C1 segment of cervical spinal cord (tissue), 14 donors: ENCODE results near the gene ERCC3.
"Not testable (repeated sequence)": the region's sequence is repeated elsewhere in the genome, so short reads cannot be mapped to it uniquely, and the experiment has no call there.

Experiments used
- DNase-seq, 14 donors: peaks; one replicate each; lab custom pipeline; 2025; lab: John Stamatoyannopoulos, UW

The ERCC3 gene

DNA sequence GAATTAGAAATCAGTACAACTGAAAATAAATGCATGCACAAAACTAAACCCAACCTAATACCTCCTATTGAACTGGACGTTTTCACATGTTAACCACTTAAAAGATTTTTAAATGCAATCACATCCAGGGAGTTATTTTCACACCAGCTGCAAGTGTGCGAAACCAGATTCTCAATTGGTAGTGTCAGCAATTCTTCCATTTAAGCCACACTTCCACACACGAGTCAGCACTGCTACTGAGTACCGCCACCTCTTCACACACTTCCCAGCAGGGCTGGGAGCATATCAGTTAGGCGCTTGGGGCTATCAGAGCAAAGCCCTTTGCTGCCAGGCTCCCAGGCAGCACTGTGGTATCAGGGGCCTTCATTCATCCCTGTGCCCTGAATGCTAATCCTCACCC lies 14.2 kb downstream of the ERCC3 start:
- no peak for DNase-seq

DNA sequence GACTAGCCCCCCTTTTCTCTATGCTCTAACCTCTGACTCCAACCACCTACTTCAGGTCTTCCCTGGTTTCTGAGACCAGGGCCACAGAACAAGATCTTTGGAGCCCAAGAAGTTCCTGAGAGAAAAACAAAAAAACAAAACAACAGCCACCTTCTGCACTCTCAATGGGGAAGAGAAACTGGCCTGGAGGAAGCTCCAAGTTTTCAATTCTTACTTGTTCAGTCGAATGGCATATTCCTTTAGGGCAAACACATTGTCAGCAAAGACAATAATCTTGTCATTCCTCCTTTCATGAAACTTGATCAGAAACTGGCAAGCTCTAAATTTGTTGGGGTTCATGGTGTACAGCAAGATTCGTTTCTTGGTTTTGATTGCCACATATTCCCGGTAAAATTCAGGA lies 15.0 kb downstream of the ERCC3 start:
- no peak for DNase-seq

DNA sequence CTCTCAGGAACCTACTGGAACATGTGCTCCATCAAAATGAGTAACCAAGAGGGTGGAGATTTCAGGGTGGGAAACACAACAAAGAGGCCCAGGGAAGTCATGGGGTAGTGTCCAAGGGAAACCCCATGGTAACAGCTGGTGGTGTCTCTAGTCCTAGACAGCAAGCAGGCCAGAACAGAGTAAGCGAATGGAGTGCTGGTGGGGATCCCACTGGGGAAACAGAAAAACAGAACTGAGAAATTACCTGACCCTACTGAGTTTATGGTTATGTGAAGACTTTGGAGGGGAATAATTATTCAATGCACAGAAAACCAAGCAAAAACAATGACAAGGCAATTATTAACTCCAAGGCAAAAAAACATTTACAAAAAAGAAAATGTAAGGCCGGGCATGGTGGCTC lies 16.9 kb downstream of the ERCC3 start:
- no peak for DNase-seq

DNA sequence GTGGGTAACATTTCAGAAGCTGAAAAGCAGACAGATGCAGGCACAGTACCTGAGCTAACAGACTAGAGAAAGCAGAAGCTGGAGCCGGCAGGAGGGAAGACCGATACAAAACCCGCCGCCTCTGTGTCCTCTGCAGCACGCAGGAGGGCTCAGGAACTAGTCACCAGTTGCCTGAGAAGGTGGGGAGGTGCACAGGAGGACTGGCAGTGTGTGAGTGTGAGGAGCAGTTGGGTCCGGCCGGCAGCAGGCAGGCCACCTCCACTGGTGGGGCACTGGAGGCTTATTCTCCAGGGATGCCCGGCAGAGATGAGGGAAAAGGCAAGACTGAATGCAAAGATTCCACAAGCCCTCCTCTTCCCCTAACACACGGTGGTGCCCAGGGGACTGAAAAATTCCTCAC lies 18.2 kb downstream of the ERCC3 start:
- no peak for DNase-seq

DNA sequence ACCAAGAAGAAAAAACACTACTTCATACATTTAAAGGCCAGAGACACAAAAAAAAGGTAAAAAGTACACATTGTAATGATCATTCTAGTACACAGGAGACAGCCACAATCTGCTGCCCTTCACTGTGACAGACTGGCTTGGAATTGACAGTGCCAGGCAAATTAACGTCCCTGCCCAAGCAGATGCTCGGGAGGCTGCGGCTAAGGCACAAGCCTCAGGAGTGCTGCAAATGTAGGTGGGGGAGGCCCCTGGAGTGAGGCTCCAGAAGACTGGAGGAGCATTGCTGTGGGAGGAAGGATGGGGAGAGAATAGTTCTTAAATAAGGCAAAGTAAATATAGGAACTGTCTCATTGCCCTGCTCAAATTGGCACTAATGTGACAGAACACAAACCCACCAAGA lies 18.6 kb downstream of the ERCC3 start:
- DNase-seq = peak in 1 of 14 donors; percentile 26

DNA sequence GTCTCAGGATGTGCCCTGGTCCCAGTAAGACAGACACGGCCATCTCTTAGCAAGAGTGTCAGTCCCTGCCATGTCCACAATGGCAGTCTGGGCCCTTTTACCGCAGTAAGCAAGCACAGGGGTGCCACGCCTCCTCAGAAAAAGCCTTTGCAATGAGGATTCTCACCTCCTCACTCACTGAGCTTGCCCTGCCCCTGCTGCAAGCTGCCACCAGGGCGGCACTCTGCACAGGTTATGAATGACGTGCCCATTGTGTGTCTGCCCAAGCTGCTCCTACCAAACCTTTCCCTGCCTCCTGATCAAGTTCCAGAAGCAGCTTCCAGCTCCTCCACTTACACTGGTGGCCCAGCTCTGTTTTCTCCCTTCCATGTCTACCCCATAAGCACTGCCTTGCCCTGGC lies 23.3 kb downstream of the ERCC3 start:
- no peak for DNase-seq

DNA sequence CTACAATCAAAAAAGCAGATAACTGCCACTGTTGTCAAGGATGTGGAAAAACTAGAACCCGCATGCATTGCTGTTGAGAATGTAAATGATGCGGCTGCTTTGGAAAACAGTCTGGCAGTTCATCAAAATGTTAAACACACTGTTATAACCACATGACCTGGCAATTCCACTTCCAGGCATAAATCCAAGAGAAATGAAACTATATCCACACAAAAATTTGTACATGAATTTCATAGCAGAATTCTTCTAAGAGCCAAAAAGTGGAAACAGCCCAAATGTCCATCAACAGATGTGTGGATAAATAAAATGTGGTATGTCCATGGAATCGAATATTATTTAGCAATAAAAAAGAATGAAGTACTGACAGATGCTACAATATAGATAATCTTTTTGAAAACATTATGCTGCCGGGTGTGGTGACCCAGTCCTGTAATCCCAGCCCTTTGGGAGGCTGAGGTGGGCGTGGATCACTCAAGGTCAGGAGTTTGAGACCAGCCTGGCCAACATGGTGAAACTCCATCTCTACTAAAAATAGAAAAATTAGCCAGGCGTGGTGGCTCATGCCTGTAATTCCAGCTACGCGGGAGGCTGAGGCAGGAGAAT lies 32.0 kb downstream of the ERCC3 start:
- no peak for DNase-seq

DNA sequence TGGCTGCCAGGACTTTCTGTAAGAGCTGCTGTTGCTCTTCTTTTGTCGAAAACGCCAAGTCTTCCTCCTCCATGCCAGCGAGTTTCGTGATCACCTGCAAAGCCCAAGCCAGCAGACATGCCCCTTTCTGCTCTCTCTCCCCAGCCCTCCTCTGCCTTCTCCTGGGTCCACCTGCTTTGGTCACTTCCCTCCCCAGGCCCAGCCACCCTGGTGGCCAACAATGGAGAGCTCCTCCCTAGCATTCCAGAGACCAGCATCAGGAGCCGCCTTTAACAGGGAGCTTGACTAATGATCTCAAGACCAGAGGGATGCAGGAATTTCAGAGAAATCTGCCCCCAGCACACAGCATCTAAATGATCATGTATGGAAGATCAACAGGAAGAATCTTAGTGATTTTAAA lies 34.6 kb downstream of the ERCC3 start:
- DNase-seq = no peak

DNA sequence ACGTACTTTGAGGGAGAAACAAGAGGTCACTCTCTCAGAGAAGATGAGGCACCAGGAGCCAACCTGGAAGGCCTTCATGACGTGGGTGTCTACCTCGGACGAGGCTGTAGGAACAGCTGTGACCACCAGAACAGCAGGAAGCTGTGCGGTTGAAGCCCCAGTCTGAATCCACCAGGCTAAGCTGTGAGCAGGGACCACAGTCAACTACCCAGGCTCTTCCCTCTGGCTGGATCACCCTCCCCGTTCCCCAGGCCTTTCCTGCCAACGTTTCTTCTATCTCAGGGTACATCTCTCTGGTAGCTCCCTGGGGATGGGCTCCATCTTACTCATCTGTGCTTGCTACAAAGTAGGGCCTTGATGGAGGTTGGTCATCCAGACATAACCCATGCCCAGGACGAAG lies 37.1 kb downstream of the ERCC3 start:
- no peak for DNase-seq

DNA sequence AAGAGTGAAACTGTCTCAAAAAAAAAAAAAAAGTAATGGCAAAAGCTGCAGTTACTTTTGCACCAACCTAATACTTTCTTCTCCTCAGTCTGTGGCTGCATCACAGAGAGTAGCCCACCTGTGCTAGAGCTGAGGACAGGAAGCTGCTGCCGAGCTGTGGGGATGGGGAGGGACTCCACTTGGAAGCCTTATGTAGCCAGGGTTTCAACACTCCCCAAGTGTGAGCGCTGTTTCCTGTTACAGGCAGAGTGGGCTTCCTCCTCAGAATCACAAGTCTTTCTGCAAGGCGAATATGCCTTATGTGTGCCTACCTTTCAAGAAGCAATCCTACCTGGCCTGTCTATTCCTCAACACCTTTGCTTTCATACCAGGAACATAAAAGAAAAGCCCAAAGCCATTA lies 37.6 kb downstream of the ERCC3 start:
- DNase-seq = no peak

DNA sequence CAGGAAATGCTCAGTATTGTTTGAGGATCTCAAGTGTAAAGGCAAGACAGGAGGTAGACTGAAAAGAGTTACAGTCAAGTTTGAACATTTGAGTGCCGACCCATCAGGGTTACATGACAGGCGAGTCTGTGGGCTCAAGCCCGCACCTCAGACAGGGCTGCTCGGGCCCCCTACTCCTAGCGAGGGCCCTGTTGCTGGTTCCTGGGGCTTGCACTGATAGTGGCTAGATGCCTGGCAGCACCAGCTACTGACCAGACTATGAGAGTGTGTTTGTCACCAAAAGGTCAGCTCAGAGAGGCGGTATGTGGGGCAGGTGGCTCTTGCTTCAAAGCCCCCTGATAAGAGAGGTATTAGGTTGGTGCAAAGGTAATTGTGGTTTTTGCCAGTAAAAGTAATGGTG lies 38.2 kb downstream of the ERCC3 start:
- DNase-seq = no peak

DNA sequence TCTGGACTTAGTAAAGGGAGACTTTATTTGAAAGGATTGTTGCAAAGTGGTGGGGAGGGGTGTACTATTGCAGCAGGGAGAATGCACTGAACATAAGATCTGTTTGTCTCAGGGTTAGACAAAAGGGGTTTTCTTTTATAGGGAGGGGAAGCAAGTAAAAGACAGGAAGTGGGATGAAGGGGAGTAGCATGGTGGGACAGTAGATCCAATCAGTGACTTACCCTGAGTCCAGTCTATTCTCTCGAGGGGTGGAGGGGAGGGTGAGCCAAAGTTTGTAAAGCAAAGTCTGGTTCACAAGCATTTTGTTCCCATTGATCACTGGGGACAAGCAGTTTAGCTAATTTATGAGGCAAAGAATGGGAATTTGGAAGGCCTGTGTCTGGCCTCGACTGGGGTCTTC lies 38.8 kb downstream of the ERCC3 start:
- DNase-seq = no peak

DNA sequence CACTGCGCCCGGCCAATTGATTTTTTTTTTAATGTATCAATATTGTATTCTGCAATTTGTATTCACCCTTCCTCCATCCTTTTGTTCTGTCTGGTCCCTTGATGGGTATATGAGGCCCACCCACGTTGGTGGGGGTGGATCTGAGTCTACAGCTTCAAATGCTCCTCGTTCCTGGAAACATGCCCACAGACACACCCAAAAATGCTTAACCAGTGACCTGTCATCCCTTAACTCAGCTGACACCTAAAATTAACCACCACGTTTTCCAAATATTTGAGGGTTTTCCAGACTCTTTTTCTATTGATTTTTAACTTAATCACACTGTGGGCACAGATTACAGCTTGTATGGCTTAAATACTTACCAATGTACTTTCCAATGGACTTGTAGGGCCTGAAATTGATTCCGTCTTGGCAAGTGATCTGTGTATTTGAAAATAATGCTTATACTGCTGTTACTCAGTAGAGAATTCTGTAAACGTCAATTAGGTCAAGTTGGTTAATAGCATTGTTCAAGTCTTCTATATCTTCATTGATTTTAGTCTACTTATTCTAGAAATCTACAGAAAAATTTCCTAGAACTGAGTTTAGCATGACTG lies 39.5 kb downstream of the ERCC3 start:
- DNase-seq = no peak

DNA sequence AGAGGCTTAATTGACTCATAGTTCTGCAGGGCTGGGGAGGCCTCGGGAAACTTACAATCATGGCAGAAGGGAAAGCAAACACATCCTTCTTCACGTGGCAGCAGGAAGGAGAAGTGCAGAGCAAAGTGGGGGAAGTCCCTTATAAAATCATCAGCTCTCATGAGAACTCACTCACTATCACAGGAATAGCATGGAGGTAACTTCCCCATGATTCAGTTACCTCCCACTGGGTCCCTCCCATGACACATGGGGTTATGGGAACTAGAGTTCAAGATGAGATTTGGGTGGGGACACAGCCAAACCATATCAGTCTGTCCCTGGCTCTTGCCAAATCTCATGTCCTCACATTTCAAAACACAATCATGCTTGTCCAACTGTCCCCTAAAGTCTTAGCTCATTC lies 52.8 kb downstream of the ERCC3 start:
- DNase-seq = not testable (repeated sequence)

DNA sequence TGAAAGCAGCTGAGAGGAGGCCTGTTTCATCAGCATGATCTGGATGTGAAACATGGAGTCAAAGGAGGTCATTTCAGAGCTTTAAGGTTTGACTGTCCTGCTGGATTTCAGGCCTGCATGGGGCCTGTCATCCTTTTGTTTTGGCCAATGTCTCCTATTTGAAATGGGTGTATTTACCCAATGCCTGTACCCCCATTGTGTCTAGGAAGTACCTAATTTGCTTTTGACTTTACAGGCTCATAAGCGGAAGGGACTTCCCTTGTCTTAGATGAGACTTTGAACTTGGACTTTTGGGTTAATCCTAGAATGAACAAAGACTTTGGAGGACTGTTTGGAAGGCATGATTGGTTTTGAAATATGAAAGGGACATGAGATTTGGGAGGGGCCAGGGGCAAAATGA lies 54.5 kb downstream of the ERCC3 start:
- DNase-seq = no peak

DNA sequence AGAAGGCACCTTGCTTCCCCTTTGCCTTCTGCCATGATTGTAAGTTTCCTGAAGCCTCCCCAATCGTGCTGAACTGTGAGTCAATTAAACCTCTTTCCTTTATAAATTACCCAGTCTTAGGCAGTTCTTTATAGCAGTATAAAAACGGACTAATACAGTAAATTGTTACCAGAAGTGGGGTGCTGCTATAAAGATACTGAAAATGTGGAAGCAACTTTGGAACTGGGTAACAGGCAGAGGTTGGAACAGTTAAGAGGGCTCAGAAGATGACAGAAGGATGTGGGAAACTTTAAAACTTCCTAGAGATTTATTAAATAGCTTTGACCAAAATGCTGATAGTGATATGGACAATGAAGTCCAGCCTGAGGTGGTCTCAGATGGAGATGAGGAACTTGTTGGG lies 56.2 kb downstream of the ERCC3 start:
- not testable (repeated sequence) for DNase-seq

DNA sequence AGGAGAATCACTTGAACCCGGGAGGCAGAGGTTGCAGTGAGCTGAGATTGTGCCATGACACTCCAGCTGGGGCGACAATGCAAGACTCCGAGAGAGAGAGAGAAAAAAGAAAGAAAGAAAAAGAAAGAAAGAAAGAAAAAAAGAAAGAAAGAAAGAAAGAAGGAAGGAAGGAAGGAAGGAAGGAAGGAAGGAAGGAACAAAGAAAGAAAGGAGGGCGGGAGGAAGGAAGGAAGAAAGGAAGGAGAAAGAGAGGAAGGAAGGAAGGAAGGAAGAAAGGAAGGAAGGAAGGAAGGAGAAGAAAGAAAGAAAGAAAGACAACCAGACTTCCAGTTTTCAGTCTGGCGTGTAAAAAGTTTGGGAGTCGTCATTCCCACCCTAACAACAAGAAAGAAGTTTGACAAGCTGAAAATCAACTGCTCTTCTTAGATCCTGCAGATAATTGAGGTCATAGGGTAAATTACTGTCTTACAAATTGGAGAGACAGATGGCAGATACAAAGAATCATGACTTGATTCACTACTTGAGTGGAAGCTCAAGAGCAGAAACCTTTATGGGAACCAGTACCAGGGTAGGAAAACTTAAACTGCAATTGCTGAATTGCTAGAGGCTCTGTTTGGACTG lies 58.8 kb downstream of the ERCC3 start:
- no peak for DNase-seq

DNA sequence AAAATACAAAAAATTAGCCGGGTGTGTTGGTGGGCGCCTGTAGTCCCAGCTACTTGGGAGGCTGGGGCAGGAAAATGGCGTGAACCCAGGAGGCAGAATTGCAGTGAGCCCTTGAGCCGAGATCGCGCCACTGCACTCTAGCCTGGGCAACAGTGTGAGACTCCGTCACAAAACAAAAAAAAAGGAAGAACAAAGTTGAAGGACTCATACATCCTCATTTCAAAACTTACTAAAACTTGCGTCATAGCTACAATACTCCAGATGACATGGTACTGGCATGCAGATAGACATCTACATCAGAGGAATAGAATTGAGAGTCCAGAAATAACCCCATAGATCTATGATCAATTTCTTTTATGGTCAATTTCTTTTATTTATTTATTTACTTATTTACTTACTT lies 60.2 kb downstream of the ERCC3 start:
- DNase-seq = no peak

DNA sequence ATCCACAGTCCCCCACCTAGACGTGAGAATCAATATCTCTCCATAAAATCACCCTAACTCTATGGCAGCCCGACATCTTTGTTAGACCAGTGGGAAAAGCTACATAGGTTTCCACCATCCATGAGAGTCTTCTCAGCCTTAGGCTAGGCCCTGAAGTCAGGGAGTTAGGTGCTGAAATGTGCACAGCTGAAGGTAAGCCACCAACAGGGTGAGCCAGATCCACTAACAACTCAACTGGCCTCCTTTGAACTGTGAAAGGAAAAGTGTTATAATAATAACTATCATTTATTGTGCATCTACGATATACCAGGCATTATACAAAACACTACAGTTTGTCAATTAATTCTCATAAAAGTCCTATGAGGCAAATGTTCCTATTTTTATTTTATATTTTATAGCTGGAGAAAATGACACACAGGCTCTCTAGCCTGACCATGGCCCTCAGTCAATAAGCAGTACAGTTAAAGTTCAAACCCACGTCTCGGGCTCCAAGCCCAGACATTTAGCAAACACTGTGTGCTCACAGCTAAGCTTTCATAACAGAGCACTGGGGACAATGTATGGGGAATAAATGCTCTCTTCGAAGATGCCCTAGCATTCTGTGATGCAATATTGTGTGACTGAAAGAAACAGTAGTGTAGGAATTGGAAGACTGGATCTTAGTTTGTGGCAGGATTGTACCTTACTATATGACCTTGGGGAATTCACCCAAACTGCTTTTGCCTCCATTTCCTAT lies 62.6 kb downstream of the ERCC3 start:
- DNase-seq = no peak

DNA sequence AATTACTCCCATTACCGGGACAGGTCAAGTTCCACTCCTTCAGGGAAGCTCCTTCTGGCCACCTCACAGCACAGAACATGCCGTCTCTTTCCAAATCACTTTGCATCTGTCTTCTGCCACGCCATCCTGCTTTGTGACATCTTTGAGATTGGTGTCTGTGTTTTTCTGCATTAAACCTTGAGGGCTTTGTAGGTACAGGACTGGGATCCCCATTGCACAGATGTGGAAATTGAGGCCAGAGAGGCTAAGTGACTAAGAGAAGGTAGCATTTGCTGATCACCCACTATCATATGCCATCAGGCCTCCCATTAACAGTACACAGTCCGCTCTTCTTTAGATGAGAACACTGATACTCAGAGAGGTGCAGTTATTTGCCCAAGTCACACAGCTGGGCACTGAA lies 64.4 kb downstream of the ERCC3 start:
- no peak for DNase-seq

DNA sequence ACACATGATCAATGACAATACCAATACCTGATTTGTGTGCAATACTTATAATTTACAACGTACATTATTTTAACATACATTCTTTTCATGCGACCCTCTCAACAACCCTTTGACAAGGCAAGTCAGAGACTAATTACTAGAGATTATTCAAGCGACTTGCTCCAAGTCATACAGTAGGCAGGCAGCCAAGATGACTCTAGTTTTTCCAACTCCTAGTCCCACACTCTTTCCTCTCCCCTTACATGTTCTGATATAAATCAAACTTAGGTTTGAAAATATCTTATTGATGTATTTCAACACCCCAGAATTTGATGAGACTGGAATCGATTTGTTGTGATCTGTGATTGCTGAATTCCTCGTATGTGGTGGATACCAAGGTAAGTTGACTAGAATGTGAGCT lies 65.8 kb downstream of the ERCC3 start:
- DNase-seq = no peak

DNA sequence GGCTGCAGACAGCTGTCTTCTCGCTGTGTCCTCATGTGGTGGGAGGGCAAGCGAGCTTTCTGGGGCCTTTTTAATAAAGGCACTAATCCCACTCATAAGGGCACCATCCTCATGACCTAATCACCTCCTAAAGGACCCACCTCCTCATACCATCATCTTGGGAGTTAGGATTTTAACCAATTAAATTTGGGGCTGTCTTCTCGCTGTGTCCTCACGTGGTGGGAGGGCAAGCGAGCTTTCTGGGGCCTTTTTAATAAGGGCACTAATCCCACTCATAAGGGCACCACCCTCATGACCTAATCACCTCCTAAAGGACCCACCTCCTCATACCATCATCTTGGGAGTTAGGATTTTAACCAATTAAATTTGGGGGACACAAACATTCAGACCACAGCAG lies 66.7 kb downstream of the ERCC3 start:
- not testable (repeated sequence) for DNase-seq
